Activated CD4-positive, alpha-beta memory T cell treated with anti-CD3 and anti-CD28 coated beads for 36 hours (primary cell): ENCODE measurements around the gene BABAM2. TPM values are rescaled to one million over a fixed set of nuclear protein-coding genes. Genes with fewer than 3 reads are reported as not detected.

ENCODE experiments used
- CTCF ChIA-PET: fragments of 350-600 bp; sonication (Branson Sonifier 250); formaldehyde crosslinking; loops from one replicate; lab custom pipeline; 2021; ENCODE audit warnings: antibody characterized with exemption, inconsistent platforms; lab: Charles Lee
- POLR2A ChIA-PET: fragments of 350-600 bp; sonication (Branson Sonifier 250); formaldehyde crosslinking; loops from one replicate; lab custom pipeline; 2021; ENCODE audit warnings: antibody characterized with exemption; lab: Charles Lee
- DNase-seq: peaks from one replicate; pipeline ENCODE4 v3.0.0-alpha.2; 2020
- H3K27ac Mint-ChIP-seq: one replicate; pipeline ENCODE4 v1.8.0; 2021; ENCODE audit warnings: mixed read lengths
- H3K27me3 Mint-ChIP-seq: one replicate; pipeline ENCODE4 v1.8.0; 2021; ENCODE audit warnings: mixed read lengths
- H3K36me3 Mint-ChIP-seq: one replicate; pipeline ENCODE4 v1.8.0; 2021; ENCODE audit warnings: mixed read lengths
- H3K4me1 Mint-ChIP-seq: one replicate; pipeline ENCODE4 v1.8.0; 2021; ENCODE audit warnings: low read depth, mixed read lengths
- H3K4me3 Mint-ChIP-seq: one replicate; pipeline ENCODE4 v1.8.0; 2021; ENCODE audit warnings: mild to moderate bottlenecking, mixed read lengths
- H3K9me3 Mint-ChIP-seq: one replicate; pipeline ENCODE4 v1.8.0; 2021; ENCODE audit warnings: mixed read lengths
- intact Hi-C: fragments of 100-400 bp; cut with micrococcal nuclease; formaldehyde crosslinking; loops from one replicate; pipeline ENCODE4 v1.15.1; 2023
- total RNA-seq, 2 experiments: library from RNA; stranded (reverse); gene quantifications; one replicate each; pipeline ENCODE4 v1.2.3, GENCODE V29; 2021

The BABAM2 gene
- total RNA-seq, 2 experiments from 2014 or later, result 72.3 to 76.6 TPM

- Mint-ChIP-seq H3K36me3 (peaks cover 17% of the 10 kb centered on the region), H3K4me1 (peaks cover 9% of the 10 kb centered on the region), H3K9me3 (no peaks in the 10 kb centered on the region), H3K27me3 (no peaks in the 10 kb centered on the region), H3K27ac (no peak overlapping the region), H3K4me3 (no peak overlapping the region)
- no peak for DNase-seq
- POLR2A ChIA-PET, result no interaction called here
- CTCF ChIA-PET, result no interaction called here
- intact Hi-C loops, result no loop called here
Observed at GRCh38 chr2:27925766-27926472, 35.4 kb downstream of the BABAM2 start.

GRCh38 chr2:27929916-27930486 lies 39.5 kb downstream of the BABAM2 start:
- Mint-ChIP-seq H3K36me3 (peaks cover 18% of the 10 kb centered on the region), H3K9me3 (no peaks in the 10 kb centered on the region), H3K27me3 (no peaks in the 10 kb centered on the region), H3K27ac (no peak overlapping the region), H3K4me3 (no peak overlapping the region), H3K4me1 (peaks cover 10% of the 10 kb centered on the region)
- ChIA-PET CTCF (no interaction called here), POLR2A (no interaction called here)
- DNase-seq, result no peak
- intact Hi-C loops, result no loop called here

DNA sequence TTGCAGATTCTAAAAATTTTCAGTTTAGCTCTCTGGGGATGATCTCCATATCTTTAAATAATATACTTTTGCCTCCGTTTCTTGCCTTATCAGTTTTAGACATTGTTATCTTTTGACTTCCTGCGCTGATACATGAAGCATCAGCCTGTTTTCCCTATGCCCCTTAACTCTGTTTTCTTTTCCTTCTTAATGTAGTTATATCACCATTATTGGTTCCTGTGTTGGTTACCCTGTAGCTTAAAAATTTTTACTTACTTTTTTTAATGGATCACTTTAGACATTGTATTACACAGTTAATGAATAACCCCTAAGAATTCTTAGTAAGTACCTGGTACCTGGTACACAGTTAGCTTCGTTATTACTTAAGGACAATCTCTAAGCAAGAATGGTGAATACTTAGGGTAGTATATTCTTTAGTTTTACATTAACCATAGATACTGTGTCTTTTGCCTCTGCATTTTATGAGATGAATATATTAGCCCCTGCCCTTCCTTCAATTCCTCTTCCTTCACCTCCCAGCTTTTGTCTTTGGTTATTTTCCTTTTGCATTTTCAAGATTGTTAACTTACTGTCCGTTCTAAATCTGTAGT lies 40.9 kb downstream of the BABAM2 start:
- Mint-ChIP-seq H3K9me3 (no peaks in the 10 kb centered on the region), H3K4me3 (no peak overlapping the region), H3K27ac (no peak overlapping the region), H3K4me1 (peaks cover 6% of the 10 kb centered on the region), H3K36me3 (peaks cover 17% of the 10 kb centered on the region), H3K27me3 (no peaks in the 10 kb centered on the region)
- intact Hi-C loops, result no loop called here
- ChIA-PET CTCF (no interaction called here), POLR2A (no interaction called here)
- no peak for DNase-seq

- POLR2A ChIA-PET, result no interaction called here
Observed at GRCh38 chr2:27932396-27932795, 41.9 kb downstream of the BABAM2 start.

GRCh38 chr2:27935026-27935425 lies 44.5 kb downstream of the BABAM2 start:
- DNase-seq, result no peak
- Mint-ChIP-seq H3K27ac (no peak overlapping the region), H3K4me1 (peaks cover 11% of the 10 kb centered on the region), H3K9me3 (no peaks in the 10 kb centered on the region), H3K27me3 (no peaks in the 10 kb centered on the region), H3K36me3 (peaks cover 15% of the 10 kb centered on the region), H3K4me3 (no peak overlapping the region)
- ChIA-PET POLR2A (no interaction called here), CTCF (no interaction called here)
- intact Hi-C loops, result no loop called here

More at GRCh38 chr2:27932396-27932795, 41.9 kb downstream of the BABAM2 start:
- Mint-ChIP-seq H3K27me3 (no peaks in the 10 kb centered on the region), H3K4me3 (no peak overlapping the region), H3K27ac (no peak overlapping the region), H3K36me3 (peaks cover 16% of the 10 kb centered on the region), H3K4me1 (peaks cover 10% of the 10 kb centered on the region), H3K9me3 (no peaks in the 10 kb centered on the region)
- intact Hi-C loops, result no loop called here
- DNase-seq, result no peak
- CTCF ChIA-PET, result no interaction called here

DNA sequence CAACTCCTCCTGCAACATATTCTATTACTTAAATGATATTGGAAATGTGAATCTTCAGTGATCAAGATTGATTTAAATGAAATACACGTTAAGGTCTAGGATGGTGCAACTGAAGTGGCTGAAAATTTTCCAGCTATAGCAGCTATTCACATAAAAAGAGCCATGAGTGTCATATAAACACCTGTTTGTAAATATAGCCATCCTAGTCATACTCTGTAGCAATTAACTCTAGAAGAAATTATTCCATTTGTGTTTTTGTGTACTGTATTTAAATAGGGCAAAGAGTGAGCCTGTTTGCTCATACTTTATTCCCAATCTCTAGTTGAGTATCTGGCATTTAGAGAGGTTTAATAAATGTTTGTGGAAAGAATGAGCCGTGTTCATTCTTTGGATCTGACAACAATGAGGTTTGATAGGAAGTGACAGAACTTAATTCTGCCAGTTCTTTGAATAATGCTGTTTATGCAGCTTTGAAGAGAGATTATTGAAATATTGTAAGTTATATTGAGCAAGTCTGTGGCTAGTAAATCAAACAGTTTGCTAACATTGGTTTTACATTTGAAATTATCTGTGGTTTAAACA lies 49.7 kb downstream of the BABAM2 start:
- Mint-ChIP-seq H3K36me3 (peaks cover 12% of the 10 kb centered on the region), H3K27ac (no peak overlapping the region), H3K4me1 (peaks cover 7% of the 10 kb centered on the region), H3K9me3 (no peaks in the 10 kb centered on the region), H3K4me3 (no peak overlapping the region), H3K27me3 (no peaks in the 10 kb centered on the region)
- POLR2A ChIA-PET, result no interaction called here
- CTCF ChIA-PET, result no interaction called here
- intact Hi-C loops, result no loop called here
- no peak for DNase-seq

- intact Hi-C loops, result no loop called here
- ChIA-PET CTCF (no interaction called here), POLR2A (no interaction called here)
- Mint-ChIP-seq H3K4me3 (no peak overlapping the region), H3K9me3 (no peaks in the 10 kb centered on the region), H3K27ac (no peak overlapping the region), H3K4me1 (peaks cover 7% of the 10 kb centered on the region), H3K27me3 (no peaks in the 10 kb centered on the region), H3K36me3 (peaks cover 12% of the 10 kb centered on the region)
- no peak for DNase-seq
Observed at GRCh38 chr2:27940982-27941381, 50.5 kb downstream of the BABAM2 start.

DNA sequence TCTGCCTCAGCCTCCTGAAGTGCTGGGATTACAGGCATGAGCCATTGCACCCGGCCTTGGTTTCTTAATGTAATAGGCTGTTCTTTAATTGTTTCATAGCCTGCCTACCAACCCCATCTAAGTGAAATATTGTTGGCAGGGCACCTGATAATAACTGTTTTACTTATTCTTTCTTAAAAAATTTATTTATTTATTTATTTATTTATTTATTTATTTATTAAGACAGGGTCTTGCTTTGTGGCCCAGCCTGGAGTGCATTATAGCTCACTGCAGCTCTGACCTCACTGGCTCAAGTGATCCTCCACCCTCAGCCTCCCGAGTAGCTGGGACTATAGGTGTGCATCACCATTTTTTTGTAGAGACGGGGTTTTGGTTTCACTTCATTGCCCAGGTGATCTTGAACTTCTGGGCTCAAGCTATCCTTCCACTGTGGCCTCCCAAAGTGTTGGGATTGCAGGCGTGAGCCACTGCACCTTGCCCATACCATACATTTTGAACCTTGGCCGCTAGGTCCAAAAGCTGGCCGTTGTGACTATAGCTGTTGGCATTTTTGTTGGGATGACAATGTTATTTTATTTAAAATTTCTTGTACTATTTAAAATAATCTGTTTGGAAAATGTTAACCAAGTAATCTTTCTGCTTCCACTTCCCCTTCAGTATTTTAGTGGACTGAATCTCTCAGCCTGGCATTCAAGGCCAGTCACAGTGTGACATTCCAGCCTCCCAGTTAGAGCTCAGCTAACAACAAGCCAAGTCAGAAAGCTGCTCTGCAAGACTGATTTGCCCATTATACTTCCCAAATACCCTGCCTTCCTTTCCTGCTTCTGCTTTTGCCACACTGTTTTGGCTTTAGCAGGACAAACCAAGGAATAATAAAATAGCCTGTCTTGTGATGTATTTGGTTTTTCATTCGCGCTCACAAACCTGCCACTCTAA lies 52.4 kb downstream of the BABAM2 start:
- intact Hi-C loops, result no loop called here
- DNase-seq, result no peak
- H3K4me3 Mint-ChIP-seq, result no peak overlapping the region
- ChIA-PET CTCF (interaction anchor here (0.6 kb wide), 1 partner anchor 168 kb away, joined by 3 read pairs; no protein-coding TSS in a partner anchor), POLR2A (no interaction called here)
- H3K4me1 Mint-ChIP-seq, result peaks cover 14% of the 10 kb centered on the region
- no peak overlapping the region for H3K27ac Mint-ChIP-seq
- peaks cover 9% of the 10 kb centered on the region for H3K36me3 Mint-ChIP-seq
- H3K9me3 Mint-ChIP-seq, result no peaks in the 10 kb centered on the region
- H3K27me3 Mint-ChIP-seq, result no peaks in the 10 kb centered on the region

DNA sequence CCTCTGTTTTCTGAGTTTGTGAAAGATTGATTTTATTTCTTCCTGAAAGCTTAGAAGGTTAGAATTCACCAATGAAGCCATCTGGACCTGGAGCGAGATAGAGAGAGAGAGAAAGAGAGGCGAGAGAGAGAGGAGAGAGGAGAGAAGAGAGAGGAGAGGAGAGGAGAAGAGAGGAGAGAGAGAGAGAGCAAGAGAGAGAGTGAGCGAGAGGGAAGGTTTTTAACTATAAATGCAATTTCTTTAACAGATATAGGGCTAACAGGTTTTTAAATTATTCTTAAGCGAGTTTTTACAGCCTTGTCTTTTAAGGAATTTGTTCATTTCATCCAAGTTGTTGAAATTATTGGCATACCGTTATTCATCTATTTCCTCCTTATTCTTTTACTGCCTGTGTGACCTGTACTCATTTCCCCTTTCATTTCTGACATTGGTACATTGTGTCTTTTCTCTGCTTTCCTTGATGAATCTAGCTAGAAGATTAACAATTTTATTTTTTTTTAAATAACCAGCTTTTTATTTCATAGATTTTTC lies 56.1 kb downstream of the BABAM2 start:
- POLR2A ChIA-PET, result no interaction called here
- intact Hi-C loops, result no loop called here
- H3K4me3 Mint-ChIP-seq, result no peak overlapping the region
- peaks cover 34% of the 10 kb centered on the region for H3K4me1 Mint-ChIP-seq
- H3K27ac Mint-ChIP-seq, result no peak overlapping the region
- CTCF ChIA-PET, result no interaction called here
- H3K27me3 Mint-ChIP-seq, result no peaks in the 10 kb centered on the region
- no peak for DNase-seq
- H3K36me3 Mint-ChIP-seq, result peaks cover 13% of the 10 kb centered on the region
- no peaks in the 10 kb centered on the region for H3K9me3 Mint-ChIP-seq

- Mint-ChIP-seq H3K4me1 (peaks cover 72% of the 10 kb centered on the region), H3K36me3 (peaks cover 21% of the 10 kb centered on the region), H3K27ac (no peak overlapping the region), H3K9me3 (peaks cover 10% of the 10 kb centered on the region), H3K27me3 (no peaks in the 10 kb centered on the region), H3K4me3 (no peak overlapping the region)
- intact Hi-C loops, result no loop called here
- POLR2A ChIA-PET, result no interaction called here
- CTCF ChIA-PET, result interaction anchor here (0.7 to 1.0 kb wide), 2 partner anchors 105 to 198 kb away, joined by 3 read pairs; no protein-coding TSS in a partner anchor
- no peak for DNase-seq
Observed at GRCh38 chr2:27952070-27952469, 61.5 kb downstream of the BABAM2 start.

GRCh38 chr2:27953077-27953476 lies 62.5 kb downstream of the BABAM2 start:
- ChIA-PET POLR2A (interaction anchor here (1.1 to 1.3 kb wide), 3 partner anchors 25 to 63 kb away, joined by 3 to 5 read pairs (median 3); partner anchors contain the start of genes BABAM2 and RBKS), CTCF (interaction anchor here (0.6 kb wide), 1 partner anchor 80 kb away, joined by 3 read pairs; no protein-coding TSS in a partner anchor)
- Mint-ChIP-seq H3K9me3 (peaks cover 10% of the 10 kb centered on the region), H3K36me3 (peaks cover 21% of the 10 kb centered on the region), H3K4me3 (no peak overlapping the region), H3K27ac (no peak overlapping the region), H3K27me3 (no peaks in the 10 kb centered on the region), H3K4me1 (peaks cover 75% of the 10 kb centered on the region)
- DNase-seq, result no peak
- intact Hi-C loops, result no loop called here
